HG02870 (cell line): ENCODE measurements around the gene FSIP1.

Experiments
- ATAC-seq: cut with Tn5 transposase; IDR thresholded peaks from one replicate; pipeline ENCODE4 v1.9.1; 2021; ENCODE audit warnings: mild to moderate bottlenecking, moderate library complexity; ENCODE audit not compliant: unreplicated experiment

The FSIP1 gene

GRCh38 chr15:39556461-39556860 is 226.2 kb downstream of the FSIP1 start:
- ATAC-seq = no peak

GRCh38 chr15:39555885-39556284 is 226.8 kb downstream of the FSIP1 start:
- no peak for ATAC-seq

- no peak for ATAC-seq
Observed at GRCh38 chr15:39554746-39555387, 227.8 kb downstream of the FSIP1 start.

GRCh38 chr15:39553947-39554693 is 228.5 kb downstream of the FSIP1 start:
- ATAC-seq = peak; percentile 67

- no peak for ATAC-seq
Observed at GRCh38 chr15:39552556-39552955, 230.1 kb downstream of the FSIP1 start.

- ATAC-seq = no peak
Observed at GRCh38 chr15:39551476-39551875, 231.2 kb downstream of the FSIP1 start.
